RPMI7951 (cell line): ENCODE results near the gene ERBIN. TPM values are rescaled to one million over a fixed set of nuclear protein-coding genes. Genes with fewer than 3 reads are reported as not detected.
"Not testable (repeated sequence)": the region's sequence is repeated elsewhere in the genome, so short reads cannot be mapped to it uniquely, and the experiment has no call there.

Experiments
- DNase-seq: peaks from one replicate; pipeline ENCODE4 v3.0.0-alpha.2; 2012; ENCODE audit warnings: low read depth
- total RNA-seq: library from RNA; depleted of rRNA; stranded (reverse); fragments of >200 nt; shearing (Covaris generic); gene quantifications from 2 replicates; pipeline ENCODE4 v1.2.3, GENCODE V29; 2014; rRNA removed

The ERBIN gene, protein sequence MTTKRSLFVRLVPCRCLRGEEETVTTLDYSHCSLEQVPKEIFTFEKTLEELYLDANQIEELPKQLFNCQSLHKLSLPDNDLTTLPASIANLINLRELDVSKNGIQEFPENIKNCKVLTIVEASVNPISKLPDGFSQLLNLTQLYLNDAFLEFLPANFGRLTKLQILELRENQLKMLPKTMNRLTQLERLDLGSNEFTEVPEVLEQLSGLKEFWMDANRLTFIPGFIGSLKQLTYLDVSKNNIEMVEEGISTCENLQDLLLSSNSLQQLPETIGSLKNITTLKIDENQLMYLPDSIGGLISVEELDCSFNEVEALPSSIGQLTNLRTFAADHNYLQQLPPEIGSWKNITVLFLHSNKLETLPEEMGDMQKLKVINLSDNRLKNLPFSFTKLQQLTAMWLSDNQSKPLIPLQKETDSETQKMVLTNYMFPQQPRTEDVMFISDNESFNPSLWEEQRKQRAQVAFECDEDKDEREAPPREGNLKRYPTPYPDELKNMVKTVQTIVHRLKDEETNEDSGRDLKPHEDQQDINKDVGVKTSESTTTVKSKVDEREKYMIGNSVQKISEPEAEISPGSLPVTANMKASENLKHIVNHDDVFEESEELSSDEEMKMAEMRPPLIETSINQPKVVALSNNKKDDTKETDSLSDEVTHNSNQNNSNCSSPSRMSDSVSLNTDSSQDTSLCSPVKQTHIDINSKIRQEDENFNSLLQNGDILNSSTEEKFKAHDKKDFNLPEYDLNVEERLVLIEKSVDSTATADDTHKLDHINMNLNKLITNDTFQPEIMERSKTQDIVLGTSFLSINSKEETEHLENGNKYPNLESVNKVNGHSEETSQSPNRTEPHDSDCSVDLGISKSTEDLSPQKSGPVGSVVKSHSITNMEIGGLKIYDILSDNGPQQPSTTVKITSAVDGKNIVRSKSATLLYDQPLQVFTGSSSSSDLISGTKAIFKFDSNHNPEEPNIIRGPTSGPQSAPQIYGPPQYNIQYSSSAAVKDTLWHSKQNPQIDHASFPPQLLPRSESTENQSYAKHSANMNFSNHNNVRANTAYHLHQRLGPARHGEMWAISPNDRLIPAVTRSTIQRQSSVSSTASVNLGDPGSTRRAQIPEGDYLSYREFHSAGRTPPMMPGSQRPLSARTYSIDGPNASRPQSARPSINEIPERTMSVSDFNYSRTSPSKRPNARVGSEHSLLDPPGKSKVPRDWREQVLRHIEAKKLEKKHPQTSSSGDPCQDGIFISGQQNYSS (N-terminal part only)
- 35.0 and 46.0 TPM in 2 replicates for total RNA-seq

DNA sequence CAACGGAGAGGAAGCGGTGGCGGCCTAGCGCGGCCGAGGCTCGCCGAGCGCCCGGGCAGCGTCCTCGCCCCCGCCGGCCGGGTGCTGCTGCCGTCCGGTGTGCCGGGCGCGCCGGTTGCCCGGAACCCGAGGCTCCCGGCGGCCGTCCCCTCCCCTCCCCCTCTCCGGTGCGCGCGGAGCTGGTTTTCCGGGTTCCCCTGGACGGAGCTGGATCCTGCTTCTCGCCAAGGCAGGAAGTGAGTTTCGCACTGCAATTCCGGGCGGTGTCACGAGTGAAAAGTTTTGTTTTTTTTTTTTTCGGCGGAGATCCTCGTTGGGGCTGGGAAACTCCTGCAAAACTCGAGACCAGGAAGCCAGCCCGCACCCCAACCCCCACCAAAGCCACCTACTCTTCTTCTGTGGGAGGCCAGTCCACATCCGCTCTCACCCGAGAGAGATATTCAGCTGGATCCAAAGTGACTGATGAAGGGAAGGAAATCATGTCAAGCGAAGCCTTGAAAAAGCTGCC is at the start of gene ERBIN:
TSS of gene ERBIN (plus strand) at position 300 of the 508 bp plus-strand sequence. CDS start 66,144 bp downstream, outside the sequence.
- DNase-seq, result peak; percentile 78

DNA sequence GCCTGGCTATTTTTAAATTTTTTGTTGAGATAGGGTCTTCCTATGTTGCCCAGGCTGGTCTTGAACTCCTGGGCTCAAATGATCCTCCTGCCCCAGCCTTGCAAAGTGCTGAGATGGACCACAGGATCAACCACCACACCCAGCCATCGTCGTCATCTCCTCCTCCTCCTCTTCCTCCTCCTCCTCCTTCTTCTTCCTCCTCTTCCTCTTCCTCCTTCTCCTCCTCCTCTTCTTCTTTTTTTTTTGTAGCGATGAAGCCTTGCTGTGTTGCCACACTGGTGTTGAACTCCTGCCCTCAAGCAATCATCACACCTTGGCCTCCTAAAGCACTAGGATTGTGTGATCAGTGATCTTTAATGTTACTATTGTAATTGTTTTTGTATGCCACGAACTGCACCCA is 49.4 kb upstream of the ERBIN start:
- no peak for DNase-seq

DNA sequence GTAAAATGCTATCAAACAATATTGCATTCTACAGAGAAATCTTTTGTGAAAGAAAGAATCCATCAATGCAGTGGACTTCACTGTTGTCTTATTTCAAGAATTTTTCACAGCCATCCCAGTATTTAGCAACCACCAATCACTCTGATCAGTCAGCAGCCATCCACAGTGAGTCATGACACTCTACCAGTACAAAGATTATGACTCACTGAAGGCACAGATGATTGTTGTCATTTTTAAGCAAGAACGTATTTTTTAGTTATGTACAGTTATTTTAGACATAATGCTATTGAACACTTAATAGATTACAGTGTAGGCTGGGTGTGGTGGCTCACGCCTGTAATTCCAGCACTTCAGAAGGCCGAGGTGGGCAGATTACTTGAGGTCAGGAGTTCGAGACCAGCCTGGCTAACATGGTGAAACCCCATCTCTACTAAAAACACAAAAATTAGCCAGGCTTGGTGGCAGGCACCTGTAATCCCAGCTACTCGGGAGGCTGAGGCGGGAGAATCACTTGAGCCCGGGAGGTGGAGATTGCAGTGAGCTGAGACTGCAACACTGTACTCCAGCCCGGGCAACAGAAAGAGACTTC is 46.6 kb upstream of the ERBIN start:
- DNase-seq, result peak; percentile 73

DNA sequence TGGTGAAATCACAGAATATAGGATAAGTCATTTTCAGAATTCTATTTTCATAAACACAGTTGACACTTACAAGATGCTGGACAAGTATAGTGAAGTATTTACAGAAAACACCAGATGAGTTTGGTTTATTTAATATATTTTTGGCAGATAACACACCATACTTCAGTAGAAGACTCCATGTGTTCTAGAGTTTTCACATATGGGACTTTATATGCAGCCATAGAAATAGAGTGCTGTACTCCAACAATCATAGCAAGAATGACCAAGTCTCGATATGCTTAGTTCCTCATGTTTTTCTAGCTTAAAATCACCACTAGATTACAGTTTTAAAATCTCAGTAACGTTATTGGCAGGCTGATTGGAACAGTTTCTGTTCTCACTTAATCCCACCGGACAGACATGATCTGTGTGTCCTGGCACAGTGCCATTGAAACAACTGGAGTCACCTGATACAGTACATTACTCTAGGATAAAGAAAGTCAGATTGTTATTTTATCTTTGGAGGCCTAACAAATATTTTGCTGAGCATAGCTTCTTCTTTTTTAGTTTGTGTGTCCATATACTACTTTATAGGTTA is 45.8 kb upstream of the ERBIN start:
- DNase-seq, result no peak

DNA sequence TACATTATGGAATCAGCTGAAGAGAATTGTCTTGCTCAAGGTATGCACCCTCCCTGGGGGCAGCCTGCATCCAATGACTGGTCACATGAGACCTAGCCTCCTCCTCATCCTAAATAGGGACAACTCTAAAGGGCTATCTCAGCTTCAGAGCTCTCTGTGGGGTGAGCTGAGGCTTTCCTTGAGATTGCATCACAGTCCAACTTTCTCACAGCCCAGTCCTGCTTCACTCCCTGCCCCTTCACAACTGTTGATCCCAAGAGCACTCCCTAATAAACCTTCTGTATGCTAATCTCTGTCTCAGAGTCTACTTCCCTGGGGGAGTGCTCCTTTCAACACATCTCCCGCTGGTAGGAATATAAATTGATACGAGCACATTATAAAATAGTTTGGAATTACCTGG is 44.1 kb upstream of the ERBIN start:
- DNase-seq, result no peak

DNA sequence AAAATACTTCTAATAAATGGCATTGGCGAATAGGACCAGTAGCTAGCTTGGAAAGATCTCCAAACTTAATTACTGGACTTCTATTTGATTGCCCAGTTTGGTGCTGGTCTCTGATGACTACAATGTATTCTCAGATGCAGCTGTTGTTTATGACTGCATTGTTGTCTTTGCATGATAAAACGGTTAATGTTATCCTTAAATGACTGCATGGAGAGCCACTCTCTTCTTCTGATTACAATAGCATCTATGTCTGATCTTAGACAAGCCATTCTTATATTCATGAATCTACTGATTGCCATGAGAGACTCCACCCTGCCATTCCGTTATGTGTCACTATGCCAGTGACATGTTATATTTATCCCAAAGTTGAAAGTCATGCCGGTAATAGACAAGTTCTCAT is 42.9 kb upstream of the ERBIN start:
- no peak for DNase-seq

DNA sequence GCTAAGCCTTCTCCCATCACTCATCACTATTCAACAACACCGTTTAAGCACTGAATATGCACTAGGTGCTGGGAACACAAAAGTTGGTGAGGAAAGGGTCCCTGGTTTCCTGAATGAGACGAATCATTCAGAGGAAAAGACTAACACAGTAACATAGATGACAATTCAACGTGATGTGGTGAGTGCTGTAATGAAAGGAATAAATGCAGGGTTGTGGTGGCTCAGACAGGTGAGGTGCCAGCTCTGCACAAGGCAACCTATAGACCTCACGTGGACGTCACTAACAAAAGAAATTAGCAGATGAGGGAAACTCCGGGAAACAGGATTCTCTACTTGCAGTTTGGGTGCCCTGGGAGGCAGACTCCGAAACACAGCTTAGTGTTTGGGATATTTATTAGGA is 40.0 kb upstream of the ERBIN start:
- no peak for DNase-seq

DNA sequence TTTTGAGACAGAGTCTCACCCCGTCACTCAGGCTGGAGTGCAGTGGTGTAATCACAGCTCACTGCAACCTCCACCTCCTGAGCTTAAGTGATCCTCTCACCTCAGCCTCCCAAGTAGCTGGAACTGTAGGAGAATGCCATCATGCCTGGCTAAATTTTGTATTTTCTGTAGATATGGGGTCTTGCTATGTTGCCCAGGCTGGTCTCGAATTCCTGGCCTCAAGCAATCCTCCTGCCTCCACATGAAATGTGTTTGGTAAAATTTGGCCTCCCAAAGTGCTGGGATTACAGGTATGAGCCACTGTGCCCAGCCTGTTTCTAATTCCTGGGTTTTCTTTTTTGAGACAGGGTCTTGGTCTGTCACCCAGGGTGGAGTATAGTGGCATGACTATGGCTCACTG is 34.4 kb upstream of the ERBIN start:
- DNase-seq, result not testable (repeated sequence)

DNA sequence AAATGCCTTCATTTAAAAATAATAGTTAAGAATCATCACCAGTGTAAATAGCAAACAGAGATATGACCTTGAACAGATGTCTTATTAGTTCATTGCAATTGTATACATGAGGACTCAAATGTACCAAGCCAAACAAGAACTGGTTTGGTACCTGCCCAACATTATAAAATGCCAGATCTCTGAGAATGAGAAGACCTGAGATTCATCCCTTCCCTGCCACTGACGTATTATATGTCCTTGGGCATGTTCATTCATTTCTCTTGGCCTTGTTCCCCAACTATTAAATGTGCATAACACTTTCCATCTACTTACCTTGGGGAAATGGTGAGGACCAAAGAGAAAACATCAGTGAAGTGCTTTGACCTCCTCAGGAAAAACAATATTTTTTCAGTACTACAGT is 33.6 kb upstream of the ERBIN start:
- DNase-seq, result no peak

DNA sequence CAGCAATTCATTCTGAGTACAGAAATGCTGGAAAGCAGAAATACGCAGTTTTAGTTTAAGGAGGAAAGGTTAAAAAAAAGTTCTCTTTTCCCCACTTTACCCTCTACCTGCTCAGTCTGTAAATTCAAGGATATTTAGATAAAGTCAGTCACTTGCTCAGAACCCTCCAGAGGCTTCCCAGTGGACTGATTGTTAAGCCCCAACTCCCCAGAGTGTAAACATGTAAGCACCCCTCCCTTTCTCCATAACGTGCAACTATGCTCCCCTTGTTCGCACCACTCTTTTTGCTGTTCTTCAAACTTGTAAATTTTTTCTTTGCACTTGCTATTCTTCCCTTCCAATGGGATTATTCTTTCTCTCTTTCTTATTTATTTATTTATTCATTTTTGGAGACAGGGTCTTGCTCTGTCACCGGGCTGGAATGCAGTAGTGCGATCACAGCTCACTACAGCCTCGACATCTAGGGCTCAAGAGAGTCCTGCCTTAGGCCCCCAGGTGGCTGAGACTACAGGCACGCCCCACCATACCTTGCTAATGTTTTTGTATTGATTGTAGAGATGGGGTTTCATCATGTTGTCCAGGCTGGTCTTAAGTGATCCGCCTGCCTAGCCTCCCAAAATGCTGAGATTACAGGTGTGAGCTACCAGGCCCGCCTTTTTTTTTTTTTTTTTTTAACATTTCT is 32.5 kb upstream of the ERBIN start:
- no peak for DNase-seq

DNA sequence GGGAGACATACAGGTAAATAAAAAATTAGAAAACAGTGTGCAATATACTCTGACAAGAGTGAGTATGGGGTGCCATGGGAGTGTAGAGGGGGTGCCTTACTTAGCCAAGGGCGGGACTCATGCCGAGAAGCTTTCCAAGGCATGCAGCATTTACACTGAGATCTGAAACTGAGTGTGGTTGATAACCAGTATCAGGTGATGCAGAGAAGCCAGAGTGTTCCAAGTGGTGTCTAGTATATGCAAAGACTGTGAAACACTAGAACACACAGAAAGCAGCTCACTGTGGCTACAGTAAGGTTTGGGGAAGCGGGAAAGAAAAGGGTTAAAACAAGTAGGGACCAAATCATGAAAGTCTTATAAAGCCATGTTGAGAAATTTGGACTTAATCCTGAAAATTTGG is 30.5 kb upstream of the ERBIN start:
- DNase-seq, result no peak

DNA sequence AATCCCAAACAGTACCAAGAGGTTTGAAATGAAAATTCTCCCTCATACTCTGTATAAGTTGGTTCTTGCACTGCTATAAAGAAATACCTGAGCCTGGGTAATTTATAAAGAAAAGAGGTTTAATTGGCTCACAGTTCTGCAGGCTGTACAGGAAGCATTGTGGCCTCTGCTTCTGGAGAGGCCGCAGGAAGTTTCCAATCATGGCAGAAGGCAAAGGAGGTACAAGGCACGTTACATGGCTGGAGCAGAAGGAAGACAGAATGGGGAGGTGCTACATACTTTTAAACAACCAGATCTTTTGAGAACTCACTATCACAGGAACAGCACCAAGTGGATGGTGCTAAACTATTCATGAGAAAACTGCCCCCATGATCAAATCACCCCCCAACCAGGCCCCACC is 25.6 kb upstream of the ERBIN start:
- no peak for DNase-seq

DNA sequence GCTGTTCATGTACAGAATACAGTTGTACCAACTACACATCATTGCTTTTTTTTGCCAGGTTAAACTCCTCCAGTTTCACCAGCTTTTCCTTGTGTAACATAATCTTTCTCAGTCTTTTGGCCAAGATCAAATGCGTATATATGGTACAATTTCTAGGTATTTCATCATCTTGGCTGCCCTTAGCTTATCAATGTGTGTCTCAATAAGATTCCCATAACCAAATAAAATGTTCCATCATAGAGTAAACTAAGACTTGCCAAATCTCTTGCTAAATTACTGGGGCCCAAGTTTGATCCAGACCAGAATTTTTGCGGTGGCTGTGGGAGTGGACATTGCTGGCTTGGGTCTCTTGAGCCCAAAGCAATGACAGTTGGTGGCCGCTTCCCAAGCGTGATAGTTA is 24.3 kb upstream of the ERBIN start:
- DNase-seq, result no peak

DNA sequence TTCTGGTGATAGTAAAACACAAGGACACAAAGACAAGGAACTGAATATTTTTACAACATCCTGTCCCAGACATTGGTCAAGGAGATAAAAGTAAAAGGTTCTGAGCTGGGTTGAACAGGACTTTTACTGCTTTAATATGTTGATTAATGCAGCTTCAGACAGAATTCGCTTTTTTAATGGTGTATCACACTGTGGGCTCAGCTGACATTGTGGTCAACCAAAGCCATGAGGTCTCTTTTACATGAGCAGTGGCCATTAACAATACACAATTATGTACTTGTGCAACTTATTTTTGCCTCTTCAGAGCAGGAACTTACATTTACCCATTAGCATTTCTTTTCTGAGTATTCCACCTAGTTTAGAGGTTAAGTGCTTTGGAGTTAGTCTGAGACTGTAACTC is 22.8 kb upstream of the ERBIN start:
- peak; percentile 11 for DNase-seq

DNA sequence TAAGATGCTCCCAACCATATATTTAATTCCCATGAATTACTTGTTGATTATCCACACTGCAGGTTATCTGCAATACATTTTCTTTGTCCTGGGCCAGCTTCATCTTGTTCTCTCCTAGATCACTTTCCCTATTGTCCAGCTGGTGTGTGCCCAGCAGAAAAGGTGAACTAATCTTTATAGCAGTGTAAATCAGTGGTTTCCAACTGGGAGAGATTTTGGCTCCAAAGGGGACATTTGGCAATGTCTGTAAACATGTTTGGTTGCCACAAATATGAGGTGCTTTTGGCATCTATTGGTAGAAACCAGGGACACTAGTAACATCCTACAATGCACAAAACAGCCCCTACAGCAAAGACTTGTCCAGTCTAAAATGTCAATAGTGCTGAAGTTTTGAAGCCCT is 20.1 kb upstream of the ERBIN start:
- no peak for DNase-seq

DNA sequence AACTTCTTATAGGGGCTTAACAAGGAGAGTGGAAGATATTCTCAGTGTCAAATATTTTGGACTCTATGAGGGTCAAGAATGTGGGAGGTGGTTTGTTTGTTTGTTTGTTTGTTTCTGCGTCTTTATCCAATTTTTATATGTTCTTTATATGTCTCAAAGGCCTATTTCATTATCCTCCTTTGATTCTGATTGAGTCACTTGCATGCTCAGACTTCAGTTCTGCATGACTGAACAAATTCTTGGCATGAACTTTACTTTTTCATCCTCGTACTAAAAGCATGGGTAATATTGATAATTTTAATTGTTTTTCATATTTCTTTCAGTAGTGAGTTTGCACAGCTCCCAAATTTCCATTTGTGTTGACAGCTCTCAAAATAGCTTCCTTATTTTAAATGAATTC is 19.2 kb upstream of the ERBIN start:
- DNase-seq, result peak; percentile 49

DNA sequence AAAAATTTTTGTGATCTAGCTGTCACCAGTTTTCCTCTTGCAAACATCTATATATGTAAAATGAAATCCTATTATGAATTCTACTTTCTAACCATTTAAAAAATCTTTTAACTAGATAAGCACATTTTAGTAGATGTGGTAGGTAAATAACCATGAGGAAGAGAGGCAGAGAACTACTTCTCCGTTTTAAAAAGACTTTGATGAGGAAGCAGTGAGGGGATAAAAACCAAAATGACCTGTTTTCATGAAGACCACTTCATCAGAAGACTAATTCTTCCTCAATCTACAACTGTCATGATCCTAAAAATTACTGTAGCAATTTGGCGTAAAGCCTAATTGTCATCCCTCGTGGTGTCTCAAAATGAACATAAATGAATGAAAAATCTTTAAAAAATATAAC is 15.7 kb upstream of the ERBIN start:
- DNase-seq, result no peak

DNA sequence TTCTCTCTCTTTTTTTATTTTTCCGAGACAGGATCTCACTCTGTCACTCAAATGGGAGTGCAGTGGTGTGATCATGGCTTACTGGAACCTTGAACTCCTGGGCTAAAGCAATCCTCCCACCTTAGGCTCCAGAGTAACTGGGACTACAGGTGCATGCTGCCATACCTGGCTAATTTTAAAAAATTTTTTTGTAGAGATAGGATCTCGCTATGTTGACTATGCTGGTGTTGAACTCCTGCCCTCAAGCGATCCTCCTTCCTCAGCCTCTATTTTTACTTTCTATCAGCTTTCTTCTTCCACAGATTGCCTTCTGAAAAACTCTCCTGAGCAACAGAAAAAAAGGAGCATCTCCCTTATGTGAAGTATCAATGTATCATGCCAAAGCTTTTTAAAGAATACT is 14.1 kb upstream of the ERBIN start:
- no peak for DNase-seq

DNA sequence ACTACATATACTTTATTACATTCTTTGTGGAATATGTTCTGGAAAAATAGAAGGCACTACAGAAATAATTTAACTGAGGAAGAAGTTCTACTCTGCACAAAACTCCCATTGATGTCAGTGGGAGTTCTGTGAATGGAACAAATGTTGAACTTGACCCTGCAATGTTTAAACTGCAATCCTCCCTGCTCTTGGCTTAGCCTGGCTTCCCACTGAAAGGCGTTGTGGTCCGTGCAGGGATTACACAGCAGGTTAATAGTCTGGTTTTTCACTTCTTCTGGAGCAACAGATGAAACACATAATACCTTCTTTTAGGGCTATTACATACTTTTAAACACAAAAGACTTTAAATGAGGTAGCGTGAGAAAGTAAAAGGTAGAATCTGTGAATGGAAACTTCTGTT is 12.9 kb upstream of the ERBIN start:
- no peak for DNase-seq

DNA sequence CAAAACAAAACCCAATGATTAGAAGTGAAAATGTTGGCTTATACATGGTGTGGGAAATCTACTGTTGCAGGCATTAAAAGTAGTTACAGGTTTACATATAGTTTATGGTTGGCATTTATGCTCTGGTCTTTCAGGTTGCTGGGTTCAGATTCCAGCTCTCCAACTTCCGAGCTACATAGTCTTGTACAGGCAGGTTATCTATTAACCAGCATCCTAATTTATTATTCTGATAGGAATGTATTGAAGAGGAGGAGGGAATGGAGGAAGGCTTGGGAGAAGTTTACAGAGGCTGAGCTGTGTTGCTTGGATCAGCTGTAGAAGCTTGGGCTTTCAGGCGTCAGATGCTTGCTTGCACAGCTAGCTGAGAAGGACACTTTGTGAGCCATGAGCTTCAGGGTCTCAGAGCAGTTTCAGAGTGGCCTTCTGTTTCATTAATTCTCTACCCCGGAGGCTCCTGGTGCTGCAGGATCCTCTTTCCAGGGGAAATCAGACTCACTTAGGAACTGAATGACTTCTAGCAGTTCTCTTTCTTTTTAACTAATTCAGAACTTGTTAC is 11.7 kb upstream of the ERBIN start:
- DNase-seq, result no peak
